HG02571 (cell line): ENCODE data around the gene SALL2.

Experiments
- ATAC-seq: cut with Tn5 transposase; IDR thresholded peaks from one replicate; pipeline ENCODE4 v1.9.1; 2021; ENCODE audit warnings: mild to moderate bottlenecking, moderate library complexity; ENCODE audit not compliant: unreplicated experiment

SALL2 gene

DNA sequence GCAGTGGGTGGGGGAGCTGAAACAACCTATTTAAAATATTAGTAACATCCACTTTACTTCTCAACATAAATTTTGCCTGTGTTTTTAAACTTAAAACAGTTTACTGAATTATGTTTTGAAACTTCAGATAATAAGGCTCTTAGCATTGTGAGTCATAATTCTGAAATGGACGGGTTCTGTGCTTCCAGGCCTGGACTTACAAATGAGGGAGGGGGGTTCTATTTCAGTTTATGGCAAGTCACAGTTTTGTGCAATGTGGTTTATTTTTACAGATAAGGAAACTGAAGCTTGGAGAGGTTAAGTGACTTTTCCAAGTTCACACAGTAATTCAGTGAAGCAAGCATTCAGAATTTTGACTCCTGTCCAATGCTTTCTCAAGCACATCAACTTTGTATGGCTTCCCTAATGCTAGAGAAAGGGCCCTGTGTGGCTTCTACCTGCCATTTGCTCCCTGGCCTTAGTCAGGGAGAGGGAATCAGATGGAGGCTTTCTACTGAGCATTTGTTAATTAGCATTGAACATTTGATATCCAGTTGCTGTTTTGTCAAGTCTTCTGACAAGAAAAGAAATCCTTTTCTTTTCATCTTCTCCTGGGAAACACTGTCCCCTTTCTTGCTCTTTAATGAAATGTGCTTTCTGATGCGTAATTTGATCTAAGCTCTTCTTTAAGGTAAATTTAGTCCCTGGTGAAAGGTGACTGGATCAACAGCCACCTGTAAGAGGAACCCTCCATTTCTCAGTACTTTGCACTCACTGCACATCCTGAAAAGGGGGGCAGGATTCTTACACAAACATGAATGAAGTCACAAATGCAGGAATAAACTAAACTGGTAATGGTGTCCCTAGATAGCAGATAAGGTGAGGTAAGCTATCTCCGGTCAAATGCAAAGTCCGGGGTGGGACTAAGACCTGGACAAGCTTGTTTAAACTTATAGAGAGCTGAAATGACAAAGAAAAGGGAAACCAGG is 2.5 kb upstream of the SALL2 start:
- ATAC-seq, result no peak

DNA sequence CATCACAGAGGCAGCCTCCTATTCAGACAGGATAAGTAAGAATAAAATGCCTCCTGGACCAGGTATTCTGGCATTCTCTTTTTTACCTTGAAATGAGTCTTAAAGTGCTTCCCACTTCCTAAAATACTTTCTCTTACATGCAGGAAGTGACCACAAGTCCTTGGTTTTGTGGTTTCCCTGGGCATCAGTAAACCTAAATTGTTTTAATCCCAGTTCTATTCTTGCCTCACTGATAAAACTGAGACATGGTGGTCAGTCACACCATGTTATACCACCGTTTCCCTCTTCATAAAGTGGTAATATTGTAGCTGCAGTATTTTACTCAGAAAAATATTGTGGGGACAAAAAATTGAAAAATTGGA is 1.2 kb upstream of the SALL2 start:
- ATAC-seq, result no peak

- ATAC-seq, result no peak
Measured at GRCh38 chr14:21526672-21527317, 649 bp upstream of the SALL2 start.

DNA sequence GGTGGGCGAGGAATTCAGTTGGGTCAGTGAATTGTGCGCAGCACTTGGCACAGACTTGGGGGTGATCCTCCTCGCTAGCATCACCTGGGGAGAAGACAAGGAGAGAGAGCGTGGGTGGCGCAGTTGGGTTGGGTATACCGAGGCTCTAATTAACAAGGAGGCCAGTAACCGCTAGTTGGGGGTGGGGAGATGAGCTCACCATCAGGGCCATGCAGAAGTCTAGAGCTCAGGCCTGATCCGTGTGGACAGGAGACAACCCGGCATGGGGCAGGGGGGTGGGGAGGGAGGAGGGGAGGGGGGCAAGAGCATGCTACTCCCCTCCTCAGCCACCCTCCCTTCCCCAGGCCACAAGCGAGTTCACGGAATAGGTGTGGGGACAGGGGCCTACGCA is 580 bp downstream of the SALL2 start:
- ATAC-seq, result no peak

DNA sequence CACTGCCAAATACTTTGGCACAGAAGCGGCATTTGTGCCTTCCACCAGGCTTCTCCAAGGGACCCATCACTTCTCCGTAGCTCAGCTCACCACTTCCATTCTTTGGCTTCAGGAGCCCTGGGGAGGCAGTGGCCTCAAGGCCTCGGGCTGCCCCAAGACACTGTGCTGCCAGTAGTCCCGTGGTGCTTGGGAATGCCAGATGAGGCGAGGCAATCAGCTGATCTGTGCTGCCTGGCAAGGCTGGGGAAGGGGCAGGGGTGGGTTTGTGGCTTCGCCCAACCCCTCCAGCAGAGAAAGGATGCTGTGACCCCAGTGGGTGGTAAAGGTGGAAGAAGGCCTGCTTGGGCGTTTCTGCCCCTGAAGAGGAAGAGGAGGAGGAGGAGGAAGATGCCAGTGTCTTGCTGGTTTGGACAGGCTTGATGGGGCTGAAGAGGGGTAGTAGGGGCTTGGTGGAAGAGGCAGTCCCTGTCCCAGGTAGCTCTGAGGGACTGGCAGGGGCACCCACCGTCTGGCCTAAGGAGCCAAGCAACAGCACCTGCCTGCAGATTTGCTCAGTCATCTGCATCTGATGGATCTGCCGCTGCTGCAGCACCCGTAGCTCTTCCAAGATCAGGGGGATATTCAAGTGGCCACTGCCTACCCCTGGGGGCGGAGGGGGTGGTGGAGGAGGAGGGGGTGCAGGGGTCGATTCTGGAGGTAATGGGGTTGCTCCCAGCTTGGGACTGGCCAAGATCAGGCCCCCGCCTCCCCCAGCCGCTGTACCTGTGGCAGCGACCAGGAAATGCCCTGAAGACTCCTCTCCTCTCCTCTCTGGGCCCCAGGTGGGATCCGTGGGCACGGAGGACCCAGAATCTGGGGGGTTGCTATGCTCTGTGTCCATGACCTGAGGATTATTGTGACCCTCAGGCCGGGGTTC is 1.3 kb downstream of the SALL2 start:
- ATAC-seq, result no peak

- ATAC-seq, result no peak
Measured at GRCh38 chr14:21523203-21523602, 2.9 kb downstream of the SALL2 start.

DNA sequence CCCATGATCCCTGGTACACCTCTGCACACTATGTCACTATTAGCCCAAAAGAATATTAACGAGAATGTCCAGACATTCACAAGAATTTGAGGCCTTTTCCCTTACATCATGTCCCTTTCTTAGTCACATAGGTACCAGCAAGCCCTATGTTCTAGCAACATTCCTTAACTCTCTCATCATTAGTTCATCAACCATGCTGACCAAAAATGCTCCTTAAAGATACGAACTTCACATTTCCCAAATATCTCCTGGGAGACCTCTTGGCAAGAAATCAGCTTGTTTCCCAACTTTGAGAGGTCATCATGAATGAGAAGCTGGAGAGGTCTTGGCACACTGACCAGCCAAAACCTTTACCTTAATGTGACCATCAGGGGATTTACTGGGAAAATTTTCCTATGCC is 4.6 kb downstream of the SALL2 start:
- no peak for ATAC-seq

- ATAC-seq, result no peak
Measured at GRCh38 chr14:21520767-21521166, 5.4 kb downstream of the SALL2 start.

- ATAC-seq, result no peak
Measured at GRCh38 chr14:21518725-21519124, 7.4 kb downstream of the SALL2 start.

- ATAC-seq, result no peak
Measured at GRCh38 chr14:21514341-21514740, 11.8 kb downstream of the SALL2 start.

DNA sequence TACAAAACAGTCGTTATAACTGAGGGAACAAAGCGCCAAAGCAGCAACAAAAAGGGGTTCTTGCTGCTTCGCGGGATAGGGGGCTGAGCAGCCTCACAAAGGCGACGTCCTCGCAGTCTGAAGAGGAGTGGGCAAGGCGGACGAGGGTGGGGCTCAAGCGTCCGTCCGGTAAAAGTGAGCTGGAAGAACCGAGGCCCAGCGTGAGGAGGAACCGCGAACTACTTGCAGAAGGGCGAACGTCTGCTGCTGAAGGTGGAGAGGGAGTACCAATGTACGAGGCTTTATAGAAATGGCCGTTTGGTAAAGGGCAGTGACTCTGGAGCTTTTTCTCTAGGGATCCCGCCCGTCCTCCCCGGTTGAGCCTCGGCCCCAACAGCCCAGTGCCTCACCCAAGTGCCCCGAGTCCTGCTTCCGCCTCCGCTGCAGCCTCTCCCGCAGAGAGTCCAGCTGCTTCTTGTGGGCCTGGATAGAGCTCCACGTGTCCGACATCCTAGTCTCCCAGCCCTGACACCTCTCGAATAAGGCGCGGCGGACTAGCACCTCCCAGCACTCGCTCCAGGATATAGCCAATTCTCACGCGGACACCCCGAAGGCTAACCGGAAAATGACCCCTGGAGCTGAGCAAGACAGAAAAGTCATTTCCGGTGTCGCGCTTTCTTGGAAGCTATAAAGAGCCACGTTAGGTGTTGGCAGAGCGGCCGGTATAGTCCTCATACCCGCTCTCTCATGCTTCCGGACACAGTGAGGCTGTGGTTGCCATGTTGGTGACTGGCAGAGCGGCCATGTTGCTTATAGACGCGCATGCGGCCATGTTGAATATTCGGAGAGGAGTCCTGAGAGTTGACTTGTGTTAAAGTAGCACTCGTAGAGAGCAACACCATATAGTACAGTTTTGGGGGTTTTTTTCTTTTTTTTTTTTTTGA is 15.2 kb downstream of the SALL2 start, which contains the start of gene METTL3:
TSS of gene METTL3 (minus strand) at position 606 of the 923 bp plus-strand sequence. CDS start at position 489, 117 bp downstream.
- peak; percentile 98 for ATAC-seq

DNA sequence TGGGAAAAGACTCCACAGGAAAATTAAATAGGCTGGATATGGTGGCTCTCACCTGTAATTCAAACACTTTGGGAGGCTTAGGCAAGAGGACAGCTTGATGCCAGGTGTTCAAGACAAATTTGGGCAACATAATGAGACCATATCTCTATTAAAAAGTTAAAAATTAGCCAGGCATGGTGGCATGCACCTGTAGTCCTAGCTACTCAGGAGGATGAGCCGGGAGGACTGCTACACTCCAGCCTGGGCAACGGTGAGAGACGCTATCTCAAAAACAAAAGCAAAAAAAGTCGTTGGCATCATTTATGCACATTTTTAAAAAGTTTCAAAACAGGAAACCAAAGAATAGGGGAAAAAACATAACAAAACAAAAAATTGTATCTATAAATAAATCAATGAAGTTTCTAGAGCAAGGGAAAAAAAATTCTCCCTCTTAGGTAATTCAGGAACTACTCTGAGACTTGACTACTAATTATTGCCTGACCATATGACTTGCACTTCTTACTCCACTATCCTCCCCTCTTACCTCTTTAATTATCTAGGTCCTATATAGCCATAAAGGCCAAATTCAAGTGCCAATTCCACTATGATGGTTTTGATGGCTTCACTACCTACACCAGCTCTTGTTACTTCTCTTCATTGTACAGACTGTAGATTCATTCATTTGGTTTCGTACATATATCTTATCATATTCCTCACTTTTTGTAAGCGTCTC is 16.6 kb downstream of the SALL2 start:
- ATAC-seq, result no peak

DNA sequence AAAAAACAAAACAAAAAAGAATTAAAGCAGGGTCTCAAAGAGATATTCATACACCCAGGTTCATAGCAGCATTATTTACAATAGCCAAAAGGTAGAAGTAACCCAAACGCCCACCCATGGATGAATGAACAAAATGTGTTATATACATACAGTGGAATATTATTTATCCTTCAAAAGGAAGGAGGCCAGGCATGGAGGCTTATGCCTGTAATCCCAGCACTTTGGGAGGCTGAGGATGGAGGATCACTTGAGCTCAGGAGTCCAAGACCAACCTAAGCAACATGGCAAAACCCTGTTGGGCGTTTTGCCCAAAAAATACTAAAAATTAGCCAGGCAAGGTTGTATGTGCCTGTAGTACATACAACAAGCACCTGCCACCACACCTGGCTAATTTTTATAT is 19.6 kb downstream of the SALL2 start:
- ATAC-seq, result no peak

DNA sequence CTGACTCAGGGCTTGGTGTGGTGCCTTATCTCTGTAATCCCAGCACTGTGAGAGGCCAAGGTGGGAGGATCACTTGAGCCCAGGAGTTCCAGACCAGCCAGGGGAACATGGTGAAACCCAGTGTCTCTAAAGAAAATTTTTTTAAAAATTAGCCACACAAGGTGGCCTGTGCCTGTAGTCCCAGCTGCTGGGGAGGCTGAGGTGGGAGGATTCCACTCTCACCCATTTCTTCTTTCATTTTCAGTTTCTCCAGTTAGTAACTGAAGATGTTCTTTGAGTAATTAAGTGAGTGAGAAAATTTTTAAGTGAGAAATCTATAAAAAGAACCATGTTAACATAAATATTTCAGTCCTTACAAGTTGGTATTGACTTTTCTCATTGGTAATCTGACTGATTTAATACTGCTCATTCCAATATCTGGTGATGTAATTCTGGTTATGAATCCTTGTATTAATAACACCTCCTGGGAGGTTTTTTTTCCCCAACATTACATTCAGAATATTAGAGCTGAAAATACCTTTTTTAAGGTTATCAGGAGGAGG is 21.1 kb downstream of the SALL2 start:
- ATAC-seq, result peak; percentile 80

GRCh38 chr14:21503376-21503775 is 22.8 kb downstream of the SALL2 start:
- no peak for ATAC-seq

DNA sequence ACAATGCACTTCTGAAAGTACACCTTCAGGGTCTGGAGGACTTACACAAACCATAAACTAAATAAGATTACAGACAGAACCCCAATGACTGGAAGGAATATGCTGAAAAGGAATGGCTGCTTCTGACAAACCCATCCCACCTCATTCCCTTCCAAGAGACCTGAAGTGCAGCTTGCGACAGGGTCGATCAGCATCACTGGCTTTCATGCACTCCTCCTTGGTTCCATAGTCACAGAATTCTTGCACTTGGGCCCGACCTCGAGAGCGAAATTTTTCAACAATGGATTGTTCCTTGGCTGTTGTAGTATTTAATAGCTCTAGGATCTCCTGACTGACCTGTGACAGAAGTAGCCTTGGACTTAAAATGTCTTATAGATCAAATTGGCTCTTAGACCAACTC is 24.6 kb downstream of the SALL2 start:
- no peak for ATAC-seq

- ATAC-seq, result no peak
Measured at GRCh38 chr14:21498540-21499526, 27.3 kb downstream of the SALL2 start.

DNA sequence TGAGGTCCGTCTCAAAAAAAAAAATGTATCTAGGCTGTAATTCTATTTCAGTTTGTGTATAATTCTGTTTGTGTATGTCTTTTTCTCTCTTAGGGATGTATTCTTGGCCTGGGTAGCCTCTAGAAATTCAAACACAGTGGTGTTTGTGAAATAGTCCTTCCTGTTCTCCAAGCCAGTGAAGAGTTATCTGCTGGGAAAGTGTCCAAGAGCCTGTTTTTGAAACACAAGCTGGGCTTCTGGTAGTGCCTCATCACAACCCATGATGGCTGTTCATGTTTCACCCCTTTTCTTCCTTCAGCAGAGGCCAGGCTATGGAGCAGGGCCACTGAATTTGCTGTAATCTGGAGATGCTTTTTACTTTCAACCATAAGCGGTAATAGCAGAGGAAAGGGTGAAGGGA is 29.7 kb downstream of the SALL2 start:
- ATAC-seq, result no peak
